HUES6 (cell line): Measurements from ENCODE around the gene ITIH1.

Experiments
- H3K27ac ChIP-seq: 2 replicates; pipeline ENCODE4 v1.7.0; 2013; ENCODE audit warnings: low read depth, mild to moderate bottlenecking, low read length, inconsistent platforms
- H3K27me3 ChIP-seq: 2 replicates; pipeline ENCODE4 v1.6.1; 2013; ENCODE audit warnings: low read length; ENCODE audit not compliant: control insufficient read depth, insufficient read depth
- H3K36me3 ChIP-seq: 2 replicates; pipeline ENCODE4 v1.6.1; 2013; ENCODE audit warnings: low read length; ENCODE audit not compliant: control insufficient read depth, insufficient read depth
- H3K4me1 ChIP-seq: 2 replicates; pipeline ENCODE4 v1.6.1; 2013; ENCODE audit warnings: low read length; ENCODE audit not compliant: control insufficient read depth, insufficient read depth
- H3K4me3 ChIP-seq: 2 replicates; pipeline ENCODE4 v1.5.1; 2013; ENCODE audit warnings: low read depth, low read length
- H3K9ac ChIP-seq: one replicate; pipeline ENCODE4 v1.6.1; 2013; ENCODE audit warnings: mild to moderate bottlenecking, low read length
- H3K9me3 ChIP-seq: 2 replicates; pipeline ENCODE4 v1.6.1; 2013; ENCODE audit warnings: low read depth, low read length; ENCODE audit not compliant: control insufficient read depth, insufficient read depth

ITIH1 gene

DNA sequence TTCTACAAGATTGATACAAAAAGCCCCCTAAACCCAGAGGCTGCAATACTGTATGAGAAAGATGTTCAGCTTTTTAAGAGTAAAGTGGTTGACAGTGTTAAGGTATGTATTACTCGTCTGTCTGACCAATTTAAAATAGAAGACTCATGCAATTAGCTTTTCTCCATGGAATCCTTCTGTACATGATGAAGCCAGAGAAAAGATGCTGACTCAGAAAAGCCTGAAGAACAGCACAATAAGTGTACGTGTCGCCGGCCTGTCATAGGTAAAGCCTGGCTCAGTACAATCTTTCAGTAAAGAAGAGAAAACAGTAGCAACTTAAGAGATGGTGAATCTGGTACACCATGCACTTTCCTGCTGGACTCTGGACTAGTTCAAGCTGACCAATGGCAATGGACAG, 23.0 kb upstream of the ITIH1 start:
- Histone ChIP-seq H3K9me3 (no peaks in the 10 kb centered on the region), H3K4me3 (no peak overlapping the region), H3K27me3 (no peaks in the 10 kb centered on the region), H3K27ac (no peak overlapping the region), H3K36me3 (peaks cover 74% of the 10 kb centered on the region), H3K4me1 (no peaks in the 10 kb centered on the region), H3K9ac (no peak overlapping the region)

DNA sequence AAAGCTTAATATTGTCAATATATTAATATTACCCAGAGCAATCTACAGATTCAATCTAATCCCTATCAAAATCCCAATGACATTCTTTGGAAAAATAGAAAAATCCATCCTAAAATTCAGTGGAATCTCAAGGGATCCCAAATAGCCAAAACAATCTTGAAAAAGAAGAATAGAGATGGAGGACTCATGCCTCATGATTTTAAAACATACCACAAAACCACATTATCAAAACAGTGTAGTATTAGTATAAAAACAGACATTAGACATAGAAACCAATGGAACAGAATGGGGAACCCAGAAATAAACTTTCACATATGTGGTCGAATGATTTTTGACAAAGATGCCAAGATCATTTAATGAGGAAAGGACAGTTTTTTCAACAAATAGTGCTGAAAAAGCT, 21.3 kb upstream of the ITIH1 start:
- Histone ChIP-seq H3K27me3 (no peaks in the 10 kb centered on the region), H3K4me3 (no peak overlapping the region), H3K9ac (no peak overlapping the region), H3K36me3 (peaks cover 68% of the 10 kb centered on the region), H3K4me1 (no peaks in the 10 kb centered on the region), H3K27ac (no peak overlapping the region), H3K9me3 (no peaks in the 10 kb centered on the region)

- Histone ChIP-seq H3K4me3 (no peak overlapping the region), H3K27ac (no peak overlapping the region), H3K9ac (no peak overlapping the region), H3K4me1 (no peaks in the 10 kb centered on the region), H3K9me3 (no peaks in the 10 kb centered on the region), H3K36me3 (peaks cover 73% of the 10 kb centered on the region), H3K27me3 (no peaks in the 10 kb centered on the region)
Measured at GRCh38 chr3:52763466-52763865, 13.9 kb upstream of the ITIH1 start.

GRCh38 chr3:52769786-52770455, 7.5 kb upstream of the ITIH1 start:
- Histone ChIP-seq H3K4me1 (peaks cover 8% of the 10 kb centered on the region), H3K9ac (peak overlapping the region; percentile 97), H3K4me3 (peak overlapping the region; percentile 92), H3K36me3 (peaks cover 27% of the 10 kb centered on the region), H3K27ac (no peak overlapping the region), H3K9me3 (no peaks in the 10 kb centered on the region), H3K27me3 (no peaks in the 10 kb centered on the region)

GRCh38 chr3:52770496-52771333, 6.7 kb upstream of the ITIH1 start, which contains the start of gene NEK4:
NEK4 (minus strand) TSS chr3:52770940; CDS start chr3:52770746, 194 bp downstream.
- H3K4me3 ChIP-seq, result peak within 1 kb of the TSS; percentile 92
- peak within 1 kb of the TSS; percentile 0; the same call in 1 of the 2 replicates for H3K27ac ChIP-seq
- H3K4me1 ChIP-seq, result peaks cover 8% of the 10 kb centered on the region

DNA sequence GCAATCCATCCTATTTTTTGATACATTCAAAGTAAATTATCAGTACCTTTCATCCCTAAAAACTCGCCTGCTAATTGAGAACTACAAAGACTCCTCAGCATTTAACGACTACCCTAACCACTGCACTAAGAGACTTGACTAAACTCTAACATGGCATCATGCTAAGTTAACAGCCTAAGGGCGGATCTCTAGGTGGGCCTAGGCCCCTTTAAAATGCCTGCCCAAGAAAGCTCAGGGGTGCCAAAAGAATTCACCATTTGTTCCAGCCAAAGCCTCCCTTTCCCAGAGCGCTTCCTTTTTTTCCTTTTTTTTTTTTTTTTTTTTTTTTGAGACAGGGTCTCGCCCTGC, 6.1 kb upstream of the ITIH1 start:
- Histone ChIP-seq H3K9me3 (no peaks in the 10 kb centered on the region), H3K4me3 (peak overlapping the region; percentile 92), H3K36me3 (peaks cover 13% of the 10 kb centered on the region), H3K27ac (peak overlapping the region; percentile 0; the same call in 1 of the 2 replicates), H3K9ac (peak overlapping the region; percentile 97), H3K4me1 (peaks cover 8% of the 10 kb centered on the region), H3K27me3 (no peaks in the 10 kb centered on the region)

More at GRCh38 chr3:52770496-52771333, 6.7 kb upstream of the ITIH1 start, which contains the start of gene NEK4:
- H3K9me3 ChIP-seq, result no peaks in the 10 kb centered on the region
- H3K36me3 ChIP-seq, result peaks cover 19% of the 10 kb centered on the region
- H3K9ac ChIP-seq, result peak within 1 kb of the TSS; percentile 97
- H3K27me3 ChIP-seq, result no peaks in the 10 kb centered on the region

DNA sequence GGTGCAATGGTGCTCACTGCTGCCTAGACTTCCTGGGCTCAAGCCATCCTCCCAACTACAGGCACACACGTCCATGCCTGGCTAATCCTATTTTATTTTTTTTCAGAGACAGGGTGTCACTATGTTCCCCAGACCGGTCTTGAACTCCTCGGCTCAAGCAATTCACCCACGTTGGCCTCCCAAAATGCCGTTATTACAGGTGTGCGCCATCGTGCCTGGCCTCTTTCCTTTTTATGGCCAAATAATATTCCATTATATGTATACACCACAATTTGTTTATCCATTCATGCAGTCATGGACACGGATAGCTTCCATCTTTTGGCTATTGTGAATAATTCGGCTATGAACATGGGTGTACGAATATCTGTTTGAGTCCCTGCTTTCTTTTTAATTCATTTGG, 5.7 kb upstream of the ITIH1 start:
- H3K27me3 ChIP-seq, result no peaks in the 10 kb centered on the region
- no peak overlapping the region for H3K9ac ChIP-seq
- peaks cover 8% of the 10 kb centered on the region for H3K4me1 ChIP-seq
- H3K27ac ChIP-seq, result 0 out of 2 replicates have a peak overlapping the region, but pooled peaks have one; percentile 0
- H3K4me3 ChIP-seq, result peak overlapping the region; percentile 92; the same call in 1 of the 2 replicates
- no peaks in the 10 kb centered on the region for H3K9me3 ChIP-seq
- peaks cover 10% of the 10 kb centered on the region for H3K36me3 ChIP-seq

DNA sequence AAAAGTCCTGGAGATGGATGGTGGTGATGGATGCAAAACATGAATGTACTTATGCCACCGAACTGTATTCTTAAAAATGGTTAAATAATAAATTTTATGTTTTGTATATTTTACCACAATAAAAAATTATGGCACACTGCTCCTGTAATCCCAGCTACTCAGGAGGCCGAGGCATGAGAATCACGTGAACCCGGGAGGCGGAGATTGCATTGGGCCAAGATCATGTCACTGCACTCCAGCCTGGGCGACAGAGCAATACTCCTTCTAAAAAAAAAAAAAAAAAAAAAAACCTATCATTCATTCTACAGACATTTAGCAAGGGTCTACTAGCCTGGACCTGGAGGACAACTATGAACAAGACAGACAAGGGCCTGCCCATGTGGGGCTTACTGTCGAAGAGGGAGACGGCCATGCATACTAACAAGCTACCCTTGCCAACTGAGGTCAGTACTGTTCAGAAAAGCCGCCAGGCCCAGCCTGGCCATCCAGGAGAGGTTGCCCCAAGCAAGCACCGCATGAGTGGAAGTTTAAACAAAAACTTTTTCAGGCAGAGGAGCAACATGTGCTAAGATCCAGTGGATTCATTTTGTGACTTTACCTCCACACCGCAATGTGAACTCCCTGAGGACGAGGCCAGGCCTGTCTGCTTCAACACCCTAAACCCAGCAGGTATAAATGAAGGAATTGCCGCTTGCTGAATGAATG, 3.9 kb upstream of the ITIH1 start:
- Histone ChIP-seq H3K27me3 (no peaks in the 10 kb centered on the region), H3K36me3 (0 out of 2 replicates have a peak, but pooled peaks cover under 1% of the 10 kb centered on the region), H3K27ac (no peak overlapping the region), H3K4me1 (peaks cover 8% of the 10 kb centered on the region), H3K9me3 (no peaks in the 10 kb centered on the region), H3K4me3 (no peak overlapping the region), H3K9ac (no peak overlapping the region)

DNA sequence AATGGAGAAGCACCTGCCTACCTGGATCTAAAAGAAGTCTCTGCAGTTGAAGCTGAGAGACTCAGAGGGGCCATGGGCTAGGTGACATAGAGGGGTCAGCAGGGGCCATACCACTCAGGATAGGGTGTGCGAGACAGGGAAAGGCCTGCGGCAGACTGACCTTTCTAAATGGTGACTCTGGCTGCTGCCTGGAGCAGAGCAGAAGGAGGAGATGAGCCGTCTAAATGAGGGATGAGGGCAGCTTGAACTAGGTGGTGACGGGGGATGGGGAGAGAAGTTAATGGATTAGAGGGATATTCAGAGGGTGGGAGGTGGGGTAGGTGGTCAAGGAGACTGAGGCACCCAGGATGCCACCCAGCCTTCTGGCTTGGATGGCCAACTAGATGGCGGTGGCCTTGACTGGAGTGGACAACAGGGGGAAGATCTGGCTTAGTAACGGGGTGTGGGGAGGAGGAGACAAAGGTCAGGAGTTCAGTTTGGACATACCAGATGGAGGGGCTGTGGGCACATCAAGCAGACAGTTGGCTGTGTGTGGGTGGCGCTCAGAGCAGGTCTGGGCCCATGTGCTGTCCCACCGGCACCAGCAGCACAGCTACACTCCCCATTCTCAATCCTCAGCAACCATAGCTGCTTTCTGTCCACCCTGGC, 3.2 kb upstream of the ITIH1 start:
- Histone ChIP-seq H3K9me3 (no peaks in the 10 kb centered on the region), H3K4me3 (no peak overlapping the region), H3K36me3 (no peaks in the 10 kb centered on the region), H3K4me1 (peaks cover 8% of the 10 kb centered on the region), H3K27me3 (no peaks in the 10 kb centered on the region), H3K27ac (no peak overlapping the region), H3K9ac (no peak overlapping the region)

- H3K4me1 ChIP-seq, result no peaks in the 10 kb centered on the region
- H3K36me3 ChIP-seq, result no peaks in the 10 kb centered on the region
- H3K4me3 ChIP-seq, result no peak overlapping the region
- no peaks in the 10 kb centered on the region for H3K9me3 ChIP-seq
- no peak overlapping the region for H3K27ac ChIP-seq
- H3K9ac ChIP-seq, result no peak overlapping the region
- peaks cover 4% of the 10 kb centered on the region; the same call in 1 of the 2 replicates for H3K27me3 ChIP-seq
Measured at GRCh38 chr3:52774901-52775864, 2.2 kb upstream of the ITIH1 start.
